ENCODE data around the gene C1QL4. TPM values are rescaled to one million over a fixed set of nuclear protein-coding genes. Genes with fewer than 3 reads are reported as not detected.

C1QL4 gene
- total RNA-seq, 1 donor from 2014 or later = not detected

DNA sequence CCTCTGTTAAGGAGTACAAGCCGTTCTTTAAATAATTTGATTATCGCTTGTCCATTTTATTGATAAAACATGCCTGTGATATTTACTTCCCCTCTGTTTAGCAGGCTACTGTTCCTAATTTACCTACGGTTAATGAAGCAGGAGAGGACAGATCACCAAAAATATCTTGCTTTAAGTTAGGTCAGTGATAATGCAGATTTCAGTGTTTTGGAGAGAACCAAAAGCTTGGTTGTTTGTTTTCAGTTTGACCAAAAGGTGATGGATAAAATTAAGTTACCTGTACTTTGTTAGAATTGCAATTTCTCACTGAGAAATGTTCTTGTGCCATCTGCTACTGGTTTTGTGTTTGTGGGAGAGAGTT is 31.2 kb upstream of the C1QL4 start:
- no peaks in the 10 kb centered on the region for H3K27me3 ChIP-seq (ENCODE audit: control insufficient read depth, insufficient read depth, low read length)
- no peak for FAIRE-seq
- H3K4me3 ChIP-seq (ENCODE audit: low read depth, low read length) = peak overlapping the region; percentile 90
- TF ChIP-seq, protein P1, sequence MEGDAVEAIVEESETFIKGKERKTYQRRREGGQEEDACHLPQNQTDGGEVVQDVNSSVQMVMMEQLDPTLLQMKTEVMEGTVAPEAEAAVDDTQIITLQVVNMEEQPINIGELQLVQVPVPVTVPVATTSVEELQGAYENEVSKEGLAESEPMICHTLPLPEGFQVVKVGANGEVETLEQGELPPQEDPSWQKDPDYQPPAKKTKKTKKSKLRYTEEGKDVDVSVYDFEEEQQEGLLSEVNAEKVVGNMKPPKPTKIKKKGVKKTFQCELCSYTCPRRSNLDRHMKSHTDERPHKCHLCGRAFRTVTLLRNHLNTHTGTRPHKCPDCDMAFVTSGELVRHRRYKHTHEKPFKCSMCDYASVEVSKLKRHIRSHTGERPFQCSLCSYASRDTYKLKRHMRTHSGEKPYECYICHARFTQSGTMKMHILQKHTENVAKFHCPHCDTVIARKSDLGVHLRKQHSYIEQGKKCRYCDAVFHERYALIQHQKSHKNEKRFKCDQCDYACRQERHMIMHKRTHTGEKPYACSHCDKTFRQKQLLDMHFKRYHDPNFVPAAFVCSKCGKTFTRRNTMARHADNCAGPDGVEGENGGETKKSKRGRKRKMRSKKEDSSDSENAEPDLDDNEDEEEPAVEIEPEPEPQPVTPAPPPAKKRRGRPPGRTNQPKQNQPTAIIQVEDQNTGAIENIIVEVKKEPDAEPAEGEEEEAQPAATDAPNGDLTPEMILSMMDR (IDR thresholded peaks at IDR 0.05; ENCODE audit: insufficient read depth, low read length, severe bottlenecking) = no peak
- peaks cover 2% of the 10 kb centered on the region for H3K36me3 ChIP-seq (ENCODE audit: control insufficient read depth, insufficient read depth, low read length)
- peak; percentile 24 for DNase-seq (ENCODE audit: low read depth)

DNA sequence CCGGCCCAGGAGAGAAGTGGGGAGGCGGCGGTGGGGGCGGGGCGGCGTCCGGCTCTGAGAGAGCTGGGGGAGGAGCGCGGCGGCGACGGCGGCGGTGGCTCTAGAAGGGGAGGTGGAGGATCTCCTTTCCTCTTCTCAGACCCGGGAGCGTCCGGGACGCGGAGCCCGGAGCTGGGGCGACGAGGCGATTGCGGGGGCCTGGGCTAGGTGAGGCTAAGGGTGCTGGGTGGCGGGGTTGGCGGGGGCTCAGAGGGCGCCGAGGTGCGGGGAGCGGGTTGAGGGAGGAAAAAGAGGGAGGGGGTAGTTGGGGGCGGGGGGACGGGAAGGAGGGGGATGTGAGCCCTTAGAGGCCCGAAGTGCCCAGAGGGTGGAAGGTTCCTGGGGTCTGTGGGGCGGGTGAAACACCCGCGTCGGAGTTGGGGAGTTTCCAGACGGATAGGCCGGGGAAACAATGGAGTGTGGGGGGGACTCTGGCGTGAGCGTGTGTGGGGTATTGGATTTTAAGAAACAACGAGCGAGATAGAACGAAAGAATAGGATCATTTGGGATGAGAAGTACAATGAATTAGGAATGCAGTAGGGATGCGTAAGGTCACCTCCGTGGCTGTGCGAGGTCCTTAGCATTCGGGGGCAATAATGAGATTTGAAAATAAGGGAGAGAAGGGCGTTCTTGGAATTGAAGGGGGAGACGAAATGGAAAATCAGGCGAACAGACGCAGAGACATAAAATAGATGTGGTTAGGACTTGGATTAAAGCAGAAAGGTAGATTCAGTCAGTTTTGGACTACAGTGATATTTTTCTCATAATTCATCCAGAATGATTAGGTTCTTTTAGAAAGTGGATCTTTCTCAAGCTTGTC is 30.6 kb upstream of the C1QL4 start, which contains the start of gene SPATS2:
TSS of gene SPATS2 (plus strand) at position 82 of the 859 bp plus-strand sequence. CDS start 93,551 bp downstream, outside the sequence.
- H3K27me3 ChIP-seq (ENCODE audit: control insufficient read depth, insufficient read depth, low read length) = no peaks in the 10 kb centered on the region
- TF ChIP-seq, protein P1 (IDR thresholded peaks at IDR 0.05; ENCODE audit: insufficient read depth, low read length, severe bottlenecking) = no peak
- peak within 1 kb of the TSS; percentile 90 for H3K4me3 ChIP-seq (ENCODE audit: low read depth, low read length)
- DNase-seq (ENCODE audit: low read depth) (peak; percentile 31), FAIRE-seq (no peak)
- H3K36me3 ChIP-seq (ENCODE audit: control insufficient read depth, insufficient read depth, low read length) = peaks cover 1% of the 10 kb centered on the region

GRCh38 chr12:49366652-49367380 is 29.8 kb upstream of the C1QL4 start:
- peak; percentile 82 for DNase-seq (ENCODE audit: low read depth)
- no peak for FAIRE-seq

GRCh38 chr12:49366096-49366651 is 29.2 kb upstream of the C1QL4 start:
- TF ChIP-seq, protein P1 (IDR thresholded peaks at IDR 0.05; ENCODE audit: insufficient read depth, low read length, severe bottlenecking) = no peak
- no peaks in the 10 kb centered on the region for H3K27me3 ChIP-seq (ENCODE audit: control insufficient read depth, insufficient read depth, low read length)
- FAIRE-seq = no peak
- DNase-seq (ENCODE audit: low read depth) = no peak
- H3K4me3 ChIP-seq (ENCODE audit: low read depth, low read length) = peak overlapping the region; percentile 90
- peaks cover 1% of the 10 kb centered on the region for H3K36me3 ChIP-seq (ENCODE audit: control insufficient read depth, insufficient read depth, low read length)

More at GRCh38 chr12:49366652-49367380, 29.8 kb upstream of the C1QL4 start:
- H3K4me3 ChIP-seq (ENCODE audit: low read depth, low read length) = peak overlapping the region; percentile 90
- H3K27me3 ChIP-seq (ENCODE audit: control insufficient read depth, insufficient read depth, low read length) = no peaks in the 10 kb centered on the region
- TF ChIP-seq, protein P1 (IDR thresholded peaks at IDR 0.05; ENCODE audit: insufficient read depth, low read length, severe bottlenecking) = peak; percentile 44
- peaks cover 1% of the 10 kb centered on the region for H3K36me3 ChIP-seq (ENCODE audit: control insufficient read depth, insufficient read depth, low read length)

- H3K4me3 ChIP-seq (ENCODE audit: low read depth, low read length) = no peak overlapping the region
- DNase-seq (ENCODE audit: low read depth) (peak; percentile 83), FAIRE-seq (no peak)
- H3K36me3 ChIP-seq (ENCODE audit: control insufficient read depth, insufficient read depth, low read length) = peaks cover under 1% of the 10 kb centered on the region
- no peaks in the 10 kb centered on the region for H3K27me3 ChIP-seq (ENCODE audit: control insufficient read depth, insufficient read depth, low read length)
- TF ChIP-seq, protein P1 (IDR thresholded peaks at IDR 0.05; ENCODE audit: insufficient read depth, low read length, severe bottlenecking) = no peak
Observed at GRCh38 chr12:49365542-49365941, 28.6 kb upstream of the C1QL4 start.

All from bronchial epithelial cell (primary cell).